ENCODE data around the gene APOC1.
A peak's percentile ranks its signal among the peaks of the same experiment; 100 is the strongest.

The APOC1 gene

DNA sequence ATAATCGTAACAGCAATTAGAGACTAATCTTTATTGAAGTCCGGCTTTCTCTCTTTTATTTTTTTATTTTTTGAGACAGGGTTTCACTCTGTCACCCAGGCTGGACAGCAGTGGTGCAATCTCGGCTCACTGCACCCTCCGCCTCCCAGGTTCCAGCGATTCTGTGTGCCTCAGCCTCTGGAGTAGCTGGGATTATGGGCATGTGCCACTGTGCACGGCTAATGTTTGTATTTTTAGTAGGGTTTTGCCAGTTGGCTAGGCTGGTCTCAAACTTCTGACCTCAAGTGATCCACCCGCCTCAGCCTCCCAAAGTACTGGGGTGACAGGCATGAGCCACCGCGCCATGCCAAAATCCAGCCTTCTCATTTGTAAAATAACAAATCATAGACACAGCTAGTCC lies 35.1 kb downstream of the APOC1 start:
- TF ChIP-seq TAF1 (IDR thresholded peaks at IDR 0.05; ENCODE audit: borderline replicate concordance, insufficient read depth, low read length) = no peak
- no peak for TF ChIP-seq POLR2AphosphoS5 (IDR thresholded peaks at IDR 0.05; ENCODE audit: low read depth, low read length)
- TF ChIP-seq, protein P1, sequence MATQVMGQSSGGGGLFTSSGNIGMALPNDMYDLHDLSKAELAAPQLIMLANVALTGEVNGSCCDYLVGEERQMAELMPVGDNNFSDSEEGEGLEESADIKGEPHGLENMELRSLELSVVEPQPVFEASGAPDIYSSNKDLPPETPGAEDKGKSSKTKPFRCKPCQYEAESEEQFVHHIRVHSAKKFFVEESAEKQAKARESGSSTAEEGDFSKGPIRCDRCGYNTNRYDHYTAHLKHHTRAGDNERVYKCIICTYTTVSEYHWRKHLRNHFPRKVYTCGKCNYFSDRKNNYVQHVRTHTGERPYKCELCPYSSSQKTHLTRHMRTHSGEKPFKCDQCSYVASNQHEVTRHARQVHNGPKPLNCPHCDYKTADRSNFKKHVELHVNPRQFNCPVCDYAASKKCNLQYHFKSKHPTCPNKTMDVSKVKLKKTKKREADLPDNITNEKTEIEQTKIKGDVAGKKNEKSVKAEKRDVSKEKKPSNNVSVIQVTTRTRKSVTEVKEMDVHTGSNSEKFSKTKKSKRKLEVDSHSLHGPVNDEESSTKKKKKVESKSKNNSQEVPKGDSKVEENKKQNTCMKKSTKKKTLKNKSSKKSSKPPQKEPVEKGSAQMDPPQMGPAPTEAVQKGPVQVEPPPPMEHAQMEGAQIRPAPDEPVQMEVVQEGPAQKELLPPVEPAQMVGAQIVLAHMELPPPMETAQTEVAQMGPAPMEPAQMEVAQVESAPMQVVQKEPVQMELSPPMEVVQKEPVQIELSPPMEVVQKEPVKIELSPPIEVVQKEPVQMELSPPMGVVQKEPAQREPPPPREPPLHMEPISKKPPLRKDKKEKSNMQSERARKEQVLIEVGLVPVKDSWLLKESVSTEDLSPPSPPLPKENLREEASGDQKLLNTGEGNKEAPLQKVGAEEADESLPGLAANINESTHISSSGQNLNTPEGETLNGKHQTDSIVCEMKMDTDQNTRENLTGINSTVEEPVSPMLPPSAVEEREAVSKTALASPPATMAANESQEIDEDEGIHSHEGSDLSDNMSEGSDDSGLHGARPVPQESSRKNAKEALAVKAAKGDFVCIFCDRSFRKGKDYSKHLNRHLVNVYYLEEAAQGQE (IDR thresholded peaks at IDR 0.05; ENCODE audit: insufficient read depth in 1 of 2, low read depth in 2 of 2, low read length in 2 of 2) = no peak
- no peak for TF ChIP-seq SIN3A (IDR thresholded peaks at IDR 0.05; ENCODE audit: borderline replicate concordance, insufficient read depth, low read length)
- no peak for TF ChIP-seq FOXP2 (optimal IDR thresholded peaks at IDR 0.05; ENCODE audit: borderline replicate concordance, extremely low read depth, extremely low read length, insufficient read depth)

DNA sequence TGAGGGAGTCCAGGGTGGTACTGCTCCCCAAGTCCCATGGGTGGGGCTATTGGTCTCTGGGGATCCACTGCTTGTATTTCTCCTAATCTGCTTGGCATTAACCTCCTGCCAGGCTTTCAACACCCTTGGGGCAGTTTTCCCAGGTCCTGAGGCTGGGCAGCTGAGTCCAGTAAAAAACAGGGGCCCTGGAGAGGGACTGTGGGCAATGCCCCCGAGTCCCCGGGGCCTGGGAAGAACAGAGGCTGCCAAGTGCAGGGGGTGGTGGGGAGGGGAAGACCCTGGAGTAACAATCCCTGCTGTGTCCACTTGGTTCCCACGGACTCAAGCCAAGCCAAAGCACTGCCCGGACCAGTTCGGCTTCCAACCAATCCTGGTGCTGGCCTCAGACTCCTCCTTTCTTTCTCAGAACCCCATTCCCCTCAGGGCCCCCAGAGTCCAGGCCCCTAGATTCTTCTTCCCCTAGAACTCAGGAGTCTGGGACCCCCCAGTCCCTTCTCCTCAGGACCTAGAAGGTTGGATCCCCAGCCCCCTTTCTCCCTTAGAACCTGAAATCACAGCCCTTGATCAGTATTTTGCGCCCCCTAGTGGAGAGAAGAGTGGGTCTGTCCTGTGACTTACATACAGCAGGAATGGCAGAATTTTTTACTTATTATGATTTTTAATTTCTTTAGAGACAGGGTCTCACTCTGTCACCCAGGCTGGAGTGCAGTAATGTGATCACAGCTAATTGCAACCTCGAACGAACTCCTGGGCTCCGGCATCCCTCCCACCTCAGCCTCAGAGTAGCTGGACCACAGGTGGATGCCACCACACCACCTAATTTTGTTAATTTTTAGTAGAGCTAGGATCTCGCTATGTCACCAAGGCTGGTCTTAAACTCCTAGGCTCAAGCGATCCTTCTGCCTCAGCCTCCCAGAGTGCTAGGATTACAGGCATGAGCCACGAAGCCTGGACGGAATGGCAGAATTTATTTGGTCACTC lies 37.1 kb downstream of the APOC1 start:
- TF ChIP-seq POLR2AphosphoS5 (IDR thresholded peaks at IDR 0.05; ENCODE audit: low read depth, low read length) (no peak), SIN3A (IDR thresholded peaks at IDR 0.05; ENCODE audit: borderline replicate concordance, insufficient read depth, low read length) (no peak), FOXP2 (optimal IDR thresholded peaks at IDR 0.05; ENCODE audit: borderline replicate concordance, extremely low read depth, extremely low read length, insufficient read depth) (no peak), TAF1 (IDR thresholded peaks at IDR 0.05; ENCODE audit: borderline replicate concordance, insufficient read depth, low read length) (no peak)
- TF ChIP-seq, protein P1 (IDR thresholded peaks at IDR 0.05; ENCODE audit: insufficient read depth in 1 of 2, low read depth in 2 of 2, low read length in 2 of 2) = no peak

DNA sequence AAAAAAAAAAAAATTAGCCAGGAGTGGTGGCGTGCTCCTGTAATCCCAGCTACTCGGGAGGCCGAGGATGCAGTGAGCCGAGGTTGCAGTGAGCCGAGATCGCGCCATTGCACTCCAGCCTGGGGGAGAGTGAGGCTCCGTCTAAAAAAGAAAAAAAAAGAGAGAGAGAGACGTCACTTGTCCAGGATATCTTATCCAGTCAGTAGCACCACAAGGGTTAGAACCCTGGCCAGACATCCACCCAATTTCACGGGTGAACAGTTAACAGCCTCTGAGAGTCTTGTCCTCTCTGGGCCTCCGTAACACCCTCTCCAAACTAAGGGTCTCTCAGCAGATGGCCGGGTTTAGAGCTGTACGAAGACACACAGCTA lies 39.9 kb downstream of the APOC1 start:
- TF ChIP-seq, protein P1 (IDR thresholded peaks at IDR 0.05; ENCODE audit: insufficient read depth in 1 of 2, low read depth in 2 of 2, low read length in 2 of 2) = no peak

DNA sequence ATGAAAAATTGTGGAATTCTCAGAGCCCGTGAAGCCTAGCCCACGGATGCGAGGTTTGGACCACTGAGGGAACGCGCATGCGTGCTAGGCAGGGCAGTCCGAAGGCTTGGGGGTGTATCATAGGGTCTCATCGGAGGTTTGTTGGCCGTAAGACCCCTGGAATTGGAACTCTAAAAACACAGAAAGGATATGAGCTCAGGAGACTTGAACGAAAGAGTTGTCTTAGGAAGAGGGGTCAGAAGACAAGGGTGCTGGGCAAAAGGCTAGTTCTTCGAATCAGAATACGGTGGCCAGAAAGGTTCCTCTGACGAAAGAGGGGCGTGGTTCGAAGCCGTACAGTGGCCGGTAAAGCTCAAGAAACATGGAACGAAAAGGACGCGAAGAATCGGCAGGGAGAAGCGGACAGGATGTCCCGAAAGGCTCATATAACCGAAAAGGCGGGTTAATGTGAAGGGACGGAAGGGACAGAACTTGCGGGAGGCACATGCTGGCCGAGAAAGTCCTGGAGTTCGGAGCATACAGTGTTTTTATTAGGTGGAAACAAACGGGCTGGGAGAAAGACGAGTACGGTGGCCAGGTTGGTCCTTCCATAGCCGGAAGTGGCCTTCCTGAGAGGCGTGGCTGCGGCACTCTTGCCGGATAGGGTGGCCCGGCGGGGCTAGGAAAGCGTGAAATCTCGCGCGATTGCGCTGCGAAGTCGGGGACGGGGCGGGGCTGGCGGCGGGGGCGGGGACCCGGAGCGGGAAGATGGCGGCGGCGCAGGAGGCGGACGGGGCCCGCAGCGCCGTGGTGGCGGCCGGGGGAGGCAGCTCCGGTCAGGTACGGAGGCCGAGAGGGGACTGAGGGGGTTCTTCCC lies 40.5 kb downstream of the APOC1 start, which contains the start of gene CLPTM1:
Gene CLPTM1 (plus strand): TSS at position 732 of the 856 bp plus-strand sequence. CDS start 16 bp downstream, at position 748.
- TF ChIP-seq TAF1 (IDR thresholded peaks at IDR 0.05; ENCODE audit: borderline replicate concordance, insufficient read depth, low read length) (no peak), POLR2AphosphoS5 (IDR thresholded peaks at IDR 0.05; ENCODE audit: low read depth, low read length) (peak; percentile 93), SIN3A (IDR thresholded peaks at IDR 0.05; ENCODE audit: borderline replicate concordance, insufficient read depth, low read length) (peak; percentile 67; the same call in 1 of the 2 replicates), FOXP2 (optimal IDR thresholded peaks at IDR 0.05; ENCODE audit: borderline replicate concordance, extremely low read depth, extremely low read length, insufficient read depth) (peak; percentile 74)
- TF ChIP-seq, protein P1 (IDR thresholded peaks at IDR 0.05; ENCODE audit: insufficient read depth in 1 of 2, low read depth in 2 of 2, low read length in 2 of 2) = 0 out of 4 replicates have a peak, but pooled peaks have one; percentile 25 to 46

All from PFSK-1 (cell line).